Measurements from ENCODE around the gene CARD19. TPM values are rescaled to one million over a fixed set of nuclear protein-coding genes. Genes with fewer than 3 reads are reported as not detected.
A peak's percentile ranks its signal among the peaks of the same experiment; 100 is the strongest.

The CARD19 gene
- total RNA-seq, 2 donors from 2014 or later = 83.6 to 87.3 TPM

DNA sequence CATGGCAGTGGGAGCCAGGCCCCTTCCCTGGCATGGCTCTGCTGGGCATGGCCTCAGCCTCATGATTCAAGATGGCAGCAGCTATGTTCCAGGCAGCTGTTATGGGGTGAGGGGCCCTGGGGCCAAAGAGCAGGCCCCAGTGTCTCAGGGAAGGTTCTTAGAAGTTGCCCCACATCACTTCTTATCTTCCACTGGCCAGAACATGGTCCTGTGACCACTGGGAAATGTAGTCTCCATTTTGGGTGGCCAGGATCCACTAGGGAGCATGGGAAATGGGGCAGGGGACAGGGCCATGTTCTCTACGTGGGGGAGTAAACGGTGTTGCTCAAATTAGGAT lies 19.3 kb upstream of the CARD19 start:
- ATAC-seq (replicated peaks) = no peak
- Mint-ChIP-seq H3K27ac (peak overlapping the region; percentile 84), H3K4me3 (no peak overlapping the region), H3K27me3 (no peaks in the 10 kb centered on the region), H3K36me3 (ENCODE audit: low read depth) (peaks cover 40% of the 10 kb centered on the region), H3K4me1 (peaks cover 15% of the 10 kb centered on the region), H3K9me3 (no peaks in the 10 kb centered on the region)

- Mint-ChIP-seq H3K36me3 (ENCODE audit: low read depth) (peaks cover 46% of the 10 kb centered on the region), H3K27me3 (no peaks in the 10 kb centered on the region), H3K4me3 (no peak overlapping the region), H3K9me3 (no peaks in the 10 kb centered on the region), H3K27ac (peak overlapping the region; percentile 84), H3K4me1 (peaks cover 17% of the 10 kb centered on the region)
- no peak for ATAC-seq (replicated peaks)
Observed at GRCh38 chr9:93077367-93077766, 18.6 kb upstream of the CARD19 start.

- Mint-ChIP-seq H3K4me1 (peaks cover 17% of the 10 kb centered on the region), H3K27ac (peak overlapping the region; percentile 84), H3K27me3 (no peaks in the 10 kb centered on the region), H3K9me3 (no peaks in the 10 kb centered on the region), H3K4me3 (no peak overlapping the region), H3K36me3 (ENCODE audit: low read depth) (peaks cover 50% of the 10 kb centered on the region)
- ATAC-seq (replicated peaks) = no peak
Observed at GRCh38 chr9:93077811-93078210, 18.2 kb upstream of the CARD19 start.

GRCh38 chr9:93079371-93079770 lies 16.6 kb upstream of the CARD19 start:
- no peak overlapping the region for H3K4me3 Mint-ChIP-seq
- no peaks in the 10 kb centered on the region for H3K27me3 Mint-ChIP-seq
- no peak for ATAC-seq (replicated peaks)
- H3K4me1 Mint-ChIP-seq = peaks cover 24% of the 10 kb centered on the region
- peaks cover 4% of the 10 kb centered on the region for H3K9me3 Mint-ChIP-seq
- H3K36me3 Mint-ChIP-seq (ENCODE audit: low read depth) = peaks cover 62% of the 10 kb centered on the region
- H3K27ac Mint-ChIP-seq = peak overlapping the region; percentile 66

- H3K4me1 Mint-ChIP-seq = peaks cover 24% of the 10 kb centered on the region
- H3K36me3 Mint-ChIP-seq (ENCODE audit: low read depth) = peaks cover 70% of the 10 kb centered on the region
- H3K27ac Mint-ChIP-seq = peak overlapping the region; percentile 87
- H3K27me3 Mint-ChIP-seq = no peaks in the 10 kb centered on the region
- H3K4me3 Mint-ChIP-seq = no peak overlapping the region
- peaks cover 4% of the 10 kb centered on the region for H3K9me3 Mint-ChIP-seq
- no peak for ATAC-seq (replicated peaks)
Observed at GRCh38 chr9:93080406-93080805, 15.6 kb upstream of the CARD19 start.

DNA sequence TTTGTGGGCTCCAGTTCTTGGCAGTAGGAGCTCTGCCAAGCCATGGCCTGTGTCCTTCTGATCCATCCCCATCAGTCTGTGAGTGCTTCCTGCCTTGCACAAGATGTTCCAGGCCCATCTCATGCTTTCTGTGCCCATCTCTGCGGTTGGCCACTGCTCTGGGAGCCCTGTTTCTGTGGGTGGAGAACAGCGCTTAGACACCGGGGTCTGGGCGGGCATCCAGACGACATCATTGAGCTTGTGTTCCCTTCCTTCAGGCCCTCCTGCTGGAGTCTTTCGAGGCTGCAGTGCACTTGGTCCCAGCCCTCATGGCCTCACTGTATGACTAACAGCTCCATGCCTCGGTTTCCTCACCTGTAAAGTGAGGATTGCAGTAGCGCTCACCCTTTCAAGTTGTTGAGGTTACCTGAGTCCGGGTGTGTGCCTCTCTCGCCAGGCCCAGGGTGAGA lies 14.9 kb upstream of the CARD19 start:
- H3K27me3 Mint-ChIP-seq = no peaks in the 10 kb centered on the region
- peaks cover 77% of the 10 kb centered on the region for H3K36me3 Mint-ChIP-seq (ENCODE audit: low read depth)
- no peak for ATAC-seq (replicated peaks)
- H3K9me3 Mint-ChIP-seq = peaks cover 4% of the 10 kb centered on the region
- peaks cover 24% of the 10 kb centered on the region for H3K4me1 Mint-ChIP-seq
- H3K4me3 Mint-ChIP-seq = no peak overlapping the region
- peak overlapping the region; percentile 87 for H3K27ac Mint-ChIP-seq

- H3K9me3 Mint-ChIP-seq = peaks cover 4% of the 10 kb centered on the region
- H3K4me1 Mint-ChIP-seq = peaks cover 24% of the 10 kb centered on the region
- H3K4me3 Mint-ChIP-seq = peak overlapping the region; percentile 68
- H3K27ac Mint-ChIP-seq = peak overlapping the region; percentile 87
- no peaks in the 10 kb centered on the region for H3K27me3 Mint-ChIP-seq
- peak; percentile 57 for ATAC-seq (replicated peaks)
- peaks cover 84% of the 10 kb centered on the region for H3K36me3 Mint-ChIP-seq (ENCODE audit: low read depth)
Observed at GRCh38 chr9:93081931-93082330, 14.1 kb upstream of the CARD19 start.

- peaks cover 4% of the 10 kb centered on the region for H3K9me3 Mint-ChIP-seq
- H3K4me3 Mint-ChIP-seq = peak overlapping the region; percentile 68
- peak overlapping the region; percentile 93 for H3K27ac Mint-ChIP-seq
- peak; percentile 17 for ATAC-seq (replicated peaks)
- H3K4me1 Mint-ChIP-seq = peaks cover 18% of the 10 kb centered on the region
- peaks cover 75% of the 10 kb centered on the region for H3K36me3 Mint-ChIP-seq (ENCODE audit: low read depth)
- no peaks in the 10 kb centered on the region for H3K27me3 Mint-ChIP-seq
Observed at GRCh38 chr9:93082841-93083411, 13.1 kb upstream of the CARD19 start.

DNA sequence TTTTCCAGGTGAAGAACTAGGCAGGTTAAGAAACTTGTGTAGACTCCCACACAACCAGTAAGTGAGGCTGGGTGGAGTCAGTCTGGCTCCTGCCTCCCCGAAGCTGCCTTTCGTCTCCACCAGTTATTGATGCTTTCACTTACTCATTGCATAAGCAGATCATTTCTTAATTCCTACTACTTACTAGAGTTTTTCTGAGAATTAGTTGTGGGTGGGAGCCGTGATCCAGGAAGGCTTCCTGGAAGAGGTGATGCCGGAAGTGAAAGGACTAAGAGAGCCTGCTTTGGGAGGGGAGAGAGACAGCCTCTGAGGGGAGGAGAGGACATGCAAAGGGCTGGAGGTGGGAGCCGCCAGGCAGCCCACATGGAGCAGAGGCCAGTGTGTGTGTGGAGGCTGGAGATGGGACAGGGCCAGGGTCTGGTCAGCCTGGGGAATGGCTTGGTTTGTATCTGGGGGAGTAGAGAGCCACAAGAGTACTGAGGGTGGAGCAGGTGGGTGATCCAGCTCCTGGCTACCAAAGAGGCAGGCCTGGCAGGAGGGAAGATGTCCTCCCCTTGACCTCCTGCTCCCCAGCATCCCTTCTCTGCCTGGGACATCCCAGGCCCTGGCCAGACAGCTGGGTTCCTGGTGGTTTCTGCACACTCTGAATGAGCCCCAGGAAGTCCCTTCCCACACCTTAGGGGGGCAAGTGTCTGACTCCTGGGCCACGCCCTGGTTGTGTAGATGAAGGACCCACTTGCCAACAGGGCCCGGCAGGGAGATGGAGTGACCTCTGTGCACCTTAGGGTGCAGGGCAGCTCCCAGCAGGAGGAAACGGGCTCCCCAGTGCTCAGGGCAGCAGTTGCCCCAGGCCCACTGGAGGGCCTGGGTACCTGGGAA lies 12.2 kb upstream of the CARD19 start:
- Mint-ChIP-seq H3K27ac (peak overlapping the region; percentile 93), H3K9me3 (peaks cover 4% of the 10 kb centered on the region), H3K4me3 (peak overlapping the region; percentile 68), H3K36me3 (ENCODE audit: low read depth) (peaks cover 78% of the 10 kb centered on the region), H3K27me3 (no peaks in the 10 kb centered on the region), H3K4me1 (peaks cover 22% of the 10 kb centered on the region)
- peak; percentile 85 for ATAC-seq (replicated peaks)

DNA sequence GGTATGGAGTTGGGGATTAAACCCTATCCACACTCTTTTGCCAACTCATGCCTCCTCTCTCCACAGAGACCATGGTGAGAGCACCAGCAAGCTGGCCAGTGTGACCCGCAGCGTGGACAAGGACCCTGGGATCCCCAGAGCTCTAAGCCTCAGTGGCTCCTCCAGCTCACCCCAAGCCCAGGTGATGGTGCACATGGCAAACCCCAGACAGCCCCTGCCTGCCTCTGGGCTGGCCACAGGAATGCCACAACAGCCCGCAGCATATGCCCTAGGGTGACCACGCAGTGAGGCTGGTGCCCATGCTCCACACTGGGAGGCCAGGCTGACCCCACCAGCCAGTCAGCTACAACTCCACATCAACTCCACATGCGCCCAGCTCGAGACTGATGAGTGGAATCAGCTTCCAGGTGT lies 11.5 kb upstream of the CARD19 start:
- H3K36me3 Mint-ChIP-seq (ENCODE audit: low read depth) = peaks cover 73% of the 10 kb centered on the region
- H3K27me3 Mint-ChIP-seq = no peaks in the 10 kb centered on the region
- H3K9me3 Mint-ChIP-seq = peaks cover 4% of the 10 kb centered on the region
- ATAC-seq (replicated peaks) = no peak
- H3K4me1 Mint-ChIP-seq = peaks cover 28% of the 10 kb centered on the region
- H3K4me3 Mint-ChIP-seq = no peak overlapping the region
- no peak overlapping the region for H3K27ac Mint-ChIP-seq

DNA sequence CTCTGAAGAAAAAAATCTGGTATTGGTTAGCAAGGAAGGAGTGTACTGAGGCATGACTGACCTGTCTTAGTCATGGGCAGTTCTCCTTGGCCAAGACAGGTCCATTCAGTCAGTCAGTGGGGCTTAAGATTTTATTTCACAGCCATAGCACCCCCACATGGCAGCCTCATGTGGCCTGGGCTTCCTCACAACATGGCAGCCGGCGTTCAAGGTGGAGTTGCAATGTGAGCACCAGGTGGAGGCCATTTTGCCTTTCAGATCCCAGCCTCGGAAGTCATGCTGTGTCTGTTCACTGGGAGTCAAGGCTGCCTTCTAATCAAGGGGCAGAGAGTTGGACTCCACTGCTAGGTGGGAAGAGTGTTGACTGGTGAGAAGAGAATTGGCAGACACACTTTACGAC lies 10.3 kb upstream of the CARD19 start:
- ATAC-seq (replicated peaks) = no peak
- H3K27ac Mint-ChIP-seq = no peak overlapping the region
- peaks cover 72% of the 10 kb centered on the region for H3K36me3 Mint-ChIP-seq (ENCODE audit: low read depth)
- no peaks in the 10 kb centered on the region for H3K27me3 Mint-ChIP-seq
- H3K4me3 Mint-ChIP-seq = no peak overlapping the region
- peaks cover 4% of the 10 kb centered on the region for H3K9me3 Mint-ChIP-seq
- H3K4me1 Mint-ChIP-seq = peaks cover 30% of the 10 kb centered on the region

GRCh38 chr9:93086447-93087224 lies 9.4 kb upstream of the CARD19 start:
- no peak for ATAC-seq (replicated peaks)
- H3K27ac Mint-ChIP-seq = peak overlapping the region; percentile 54
- no peak overlapping the region for H3K4me3 Mint-ChIP-seq
- peaks cover 69% of the 10 kb centered on the region for H3K36me3 Mint-ChIP-seq (ENCODE audit: low read depth)
- peaks cover 35% of the 10 kb centered on the region for H3K4me1 Mint-ChIP-seq
- H3K9me3 Mint-ChIP-seq = peaks cover 7% of the 10 kb centered on the region
- no peaks in the 10 kb centered on the region for H3K27me3 Mint-ChIP-seq

DNA sequence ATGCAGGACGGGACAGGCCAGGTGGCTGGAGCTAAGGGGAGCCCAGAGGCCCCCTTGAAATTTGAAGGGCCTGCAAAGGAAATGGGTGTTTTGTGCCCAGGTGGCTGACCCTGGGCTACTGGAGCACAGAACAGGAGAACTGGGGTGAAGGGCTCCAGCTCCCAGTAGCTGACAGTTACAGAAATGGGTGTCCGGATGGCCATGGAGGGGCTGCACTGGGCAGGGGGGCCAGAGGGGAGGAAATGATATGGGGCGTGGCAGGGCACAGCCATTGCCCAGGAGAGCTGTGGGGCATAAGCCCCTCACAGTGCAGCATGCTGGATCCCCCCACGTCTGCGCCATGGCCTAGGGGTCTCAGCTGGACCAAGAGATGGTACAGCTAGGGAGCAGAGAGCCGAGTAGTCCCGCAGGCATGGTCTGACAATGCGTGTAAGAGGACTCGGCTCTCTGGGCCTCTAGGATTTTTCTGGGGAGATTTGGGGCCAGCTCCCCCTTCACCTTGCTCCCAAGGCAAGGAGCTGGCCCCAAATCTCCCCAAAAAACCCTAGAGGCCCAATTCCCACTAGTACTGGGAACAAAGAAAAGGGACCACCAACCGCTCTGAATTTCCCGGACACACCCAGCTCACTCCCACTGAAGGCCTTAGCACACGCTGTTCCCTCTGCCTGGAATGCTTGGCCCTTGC lies 7.9 kb upstream of the CARD19 start:
- no peak for ATAC-seq (replicated peaks)
- Mint-ChIP-seq H3K9me3 (peaks cover 7% of the 10 kb centered on the region), H3K4me1 (peaks cover 43% of the 10 kb centered on the region), H3K27ac (peak overlapping the region; percentile 98), H3K27me3 (no peaks in the 10 kb centered on the region), H3K4me3 (no peak overlapping the region), H3K36me3 (ENCODE audit: low read depth) (peaks cover 58% of the 10 kb centered on the region)

GRCh38 chr9:93088656-93089015 lies 7.4 kb upstream of the CARD19 start:
- Mint-ChIP-seq H3K4me3 (no peak overlapping the region), H3K27ac (peak overlapping the region; percentile 98), H3K4me1 (peaks cover 44% of the 10 kb centered on the region), H3K27me3 (no peaks in the 10 kb centered on the region), H3K9me3 (peaks cover 5% of the 10 kb centered on the region), H3K36me3 (ENCODE audit: low read depth) (peaks cover 54% of the 10 kb centered on the region)
- ATAC-seq (replicated peaks) = no peak
